GM21529 (cell line): ENCODE measurements around the gene HUS1.
"Not testable (repeated sequence)": the region's sequence is repeated elsewhere in the genome, so short reads cannot be mapped to it uniquely, and the experiment has no call there.

Experiments
- ATAC-seq: cut with Tn5 transposase; IDR thresholded peaks from one replicate; pipeline ENCODE4 v1.9.1; 2021; ENCODE audit not compliant: unreplicated experiment

HUS1 gene

DNA sequence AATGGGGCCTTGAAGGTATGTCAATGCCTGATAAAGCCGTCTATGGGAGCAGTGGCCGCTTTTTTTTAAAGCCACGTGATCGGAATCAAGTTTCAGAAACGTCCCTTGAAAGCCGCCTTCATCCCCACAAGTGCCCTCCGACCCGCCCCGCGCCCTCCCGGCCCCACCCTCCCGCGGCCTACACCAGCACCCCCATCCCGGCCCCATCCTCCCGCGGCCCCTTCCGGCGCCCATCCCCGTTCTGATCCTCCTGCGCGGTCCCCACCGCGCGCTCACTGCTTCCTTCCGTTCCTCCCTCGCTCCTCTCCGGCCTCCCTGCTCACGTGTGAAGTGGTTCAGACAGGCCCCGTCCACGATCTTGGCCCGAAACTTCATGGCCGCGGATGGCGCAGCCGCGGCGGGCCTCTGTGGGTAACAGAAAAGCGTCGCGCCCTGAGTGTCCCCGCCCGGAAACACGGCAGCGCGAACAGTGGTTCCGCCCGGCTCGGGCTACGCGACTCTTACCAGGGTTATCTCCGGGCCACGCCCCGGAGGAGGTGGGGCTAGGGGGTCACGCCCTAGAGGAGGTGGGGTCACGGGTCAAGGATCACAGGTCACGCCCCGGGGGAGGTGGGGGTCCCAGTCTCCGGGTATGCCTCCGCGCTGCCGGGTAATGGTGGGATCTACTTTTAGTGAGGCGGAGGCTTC lies at the start of gene HUS1:
Gene HUS1 (minus strand): TSS at position 471 of the 687 bp plus-strand sequence. CDS start 96 bp downstream, at position 375.
- peak; percentile 99 for ATAC-seq

DNA sequence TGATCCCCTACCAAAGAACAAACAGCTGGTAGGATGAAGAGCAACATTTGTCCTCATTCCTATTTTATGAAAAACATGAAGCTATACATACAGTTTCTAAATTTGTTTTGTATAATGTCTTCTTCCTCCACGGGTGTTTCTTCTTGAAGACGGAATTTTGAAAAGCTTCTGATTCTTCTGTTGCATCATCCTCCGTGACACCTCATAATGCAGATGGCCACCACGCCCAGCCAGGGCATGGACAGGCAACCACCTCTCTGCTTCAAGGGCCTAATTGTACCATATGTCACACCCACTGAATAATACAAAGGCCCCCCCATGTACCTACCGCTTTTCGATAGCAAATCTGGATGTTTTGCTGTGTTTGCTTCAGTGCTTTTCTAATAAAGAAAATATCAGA lies 49.5 kb upstream of the HUS1 start, which contains the start of gene SUN3:
Gene SUN3 (minus strand): TSS at position 170 of the 400 bp plus-strand sequence. CDS start 169 bp downstream, at position 1.
- no peak for ATAC-seq

DNA sequence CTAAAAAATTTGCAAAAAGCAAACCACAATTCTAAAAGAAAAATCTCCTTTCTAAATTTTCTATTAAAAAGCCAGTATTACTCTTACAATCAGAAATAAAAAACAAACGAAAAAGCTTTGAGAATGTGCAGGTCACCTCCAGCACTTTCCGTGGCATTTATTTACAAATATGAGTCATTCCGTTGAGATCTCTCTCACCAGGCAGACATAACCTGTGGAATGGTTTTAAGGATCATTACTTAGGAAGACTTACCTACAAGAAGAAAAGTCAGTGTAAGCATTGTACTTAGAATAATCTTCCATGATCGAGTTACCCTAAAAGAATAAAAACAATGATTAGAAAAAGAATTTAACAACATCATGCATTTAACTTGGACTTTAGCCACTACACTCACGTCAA lies 46.2 kb upstream of the HUS1 start:
- no peak for ATAC-seq

DNA sequence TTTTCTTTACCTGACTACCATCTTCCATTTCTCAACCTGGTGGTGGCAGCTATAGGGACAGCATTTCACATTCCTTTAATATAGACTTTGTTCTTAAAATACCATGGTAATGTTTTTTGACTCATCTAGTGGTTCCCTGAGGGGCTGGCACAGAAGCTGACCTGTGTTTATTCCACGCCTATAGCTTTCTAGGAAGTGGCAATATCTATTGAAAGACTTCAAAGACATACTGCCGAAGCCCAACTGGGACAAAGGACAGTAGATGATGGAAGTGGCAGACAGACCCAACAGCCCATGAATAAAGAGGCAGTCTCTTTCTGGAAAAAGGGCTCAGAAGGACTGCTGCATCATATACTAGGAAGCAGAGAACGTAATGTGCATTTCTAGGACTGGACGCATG lies 38.3 kb upstream of the HUS1 start:
- no peak for ATAC-seq

DNA sequence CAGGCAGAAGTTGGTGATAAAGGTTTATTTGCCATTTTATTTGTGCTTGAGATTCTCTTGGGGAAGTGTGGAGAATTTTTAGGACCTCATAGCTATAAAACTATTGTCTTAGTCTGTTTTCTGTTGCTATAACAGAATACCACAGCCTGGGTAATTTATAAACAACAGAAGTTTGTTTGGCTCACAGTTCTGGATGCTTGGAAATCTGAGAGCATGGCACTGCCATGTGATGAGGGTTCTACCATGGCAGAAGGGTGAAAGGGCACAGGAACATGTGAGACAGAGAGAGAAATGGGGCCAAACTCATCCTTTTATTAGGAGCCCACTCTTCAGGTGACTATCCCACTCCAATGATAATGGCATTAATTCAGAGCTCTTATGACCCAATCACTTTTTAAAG lies 37.2 kb upstream of the HUS1 start:
- no peak for ATAC-seq

DNA sequence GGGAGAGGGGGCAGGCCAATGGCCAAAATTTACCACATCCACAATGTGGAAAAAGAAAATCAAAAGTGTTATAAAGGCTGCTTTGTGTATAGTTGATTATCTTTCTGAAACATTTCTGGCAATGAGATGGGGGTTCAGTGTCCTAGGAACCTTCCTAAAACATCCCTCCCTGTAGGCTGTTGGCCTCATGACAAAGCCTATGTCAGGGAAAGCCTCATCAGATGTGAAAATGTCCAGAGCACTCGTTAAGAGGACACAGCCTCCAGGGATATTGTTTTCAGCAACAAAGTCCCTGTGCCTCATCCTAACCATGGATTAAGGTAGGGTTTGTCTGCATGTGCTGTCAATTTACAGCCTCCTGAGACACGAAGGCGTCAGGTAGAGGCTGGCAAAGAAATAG lies 32.5 kb upstream of the HUS1 start:
- ATAC-seq = no peak

DNA sequence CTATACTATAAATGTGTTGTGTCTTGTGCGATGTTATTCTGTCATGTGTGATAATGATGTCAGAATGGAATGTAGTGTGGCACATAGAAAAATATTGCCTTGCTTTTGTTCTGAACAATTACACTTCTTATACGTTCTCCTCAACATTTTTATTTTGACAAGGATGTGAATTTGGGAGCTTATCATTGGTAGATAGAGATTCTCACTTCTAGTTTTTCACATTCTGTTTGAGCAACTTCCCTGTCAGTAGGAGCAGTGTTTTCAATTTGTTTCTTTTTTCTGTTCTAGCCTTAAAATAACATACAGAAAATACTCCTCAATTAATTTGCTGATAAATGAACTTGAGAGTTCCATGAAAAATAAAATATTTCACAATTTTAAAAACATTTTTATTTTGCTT lies 31.9 kb upstream of the HUS1 start:
- peak; percentile 43 for ATAC-seq

DNA sequence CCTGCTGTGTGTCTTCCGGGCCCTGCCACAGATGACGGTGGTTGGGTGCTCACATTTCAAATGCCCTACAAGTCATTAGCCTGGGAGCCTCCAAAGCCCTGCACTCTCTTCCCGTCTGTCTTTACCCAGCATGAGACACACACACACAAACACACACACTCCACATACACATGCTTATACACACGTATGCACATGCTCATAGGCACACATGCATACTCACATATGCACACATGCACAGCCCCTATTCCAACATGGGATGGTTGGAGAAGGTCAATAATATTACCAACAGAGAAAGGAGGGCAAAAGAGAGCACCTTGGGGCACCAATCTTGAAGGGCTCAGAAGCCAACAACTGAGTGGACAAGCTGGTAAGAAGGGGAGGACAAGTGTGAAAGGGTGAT lies 30.5 kb upstream of the HUS1 start:
- ATAC-seq = no peak

DNA sequence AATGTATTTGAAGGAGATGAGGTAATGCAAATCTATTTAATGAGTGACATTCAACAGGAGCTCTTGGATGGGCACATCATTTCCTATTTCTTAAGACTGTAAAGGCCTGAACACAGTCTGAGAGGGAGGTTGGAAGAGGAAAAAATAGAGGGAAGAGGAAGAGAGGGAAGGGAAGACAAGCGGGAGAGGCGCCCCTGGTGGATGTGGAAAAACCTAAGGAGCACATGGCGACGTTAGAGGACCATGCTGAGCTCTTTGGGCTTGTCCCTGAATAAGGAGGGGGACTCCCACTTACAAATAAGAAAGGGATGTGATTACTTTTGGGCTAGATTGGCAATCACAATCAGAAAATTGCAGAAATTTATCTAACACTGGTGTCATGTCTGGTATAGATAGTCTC lies 29.8 kb upstream of the HUS1 start:
- no peak for ATAC-seq

DNA sequence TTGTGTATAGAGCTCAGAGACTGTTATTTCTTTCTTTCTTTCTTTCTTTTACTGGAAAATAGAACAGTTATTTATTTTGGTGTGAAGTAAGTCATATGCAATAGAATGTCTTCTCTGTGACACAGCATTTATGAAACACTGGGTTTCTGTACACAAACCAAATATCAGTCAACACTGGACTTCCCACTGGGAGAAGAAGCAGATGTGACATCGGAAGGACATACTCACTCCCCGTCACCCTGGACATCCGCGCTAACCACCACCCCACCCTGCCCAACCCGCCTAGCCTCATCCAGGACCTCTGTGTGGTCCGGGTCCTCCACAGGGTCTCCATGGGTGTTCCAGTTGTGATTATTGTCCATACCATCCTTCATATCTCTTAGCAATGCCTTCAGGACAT lies 27.5 kb upstream of the HUS1 start:
- ATAC-seq = no peak

DNA sequence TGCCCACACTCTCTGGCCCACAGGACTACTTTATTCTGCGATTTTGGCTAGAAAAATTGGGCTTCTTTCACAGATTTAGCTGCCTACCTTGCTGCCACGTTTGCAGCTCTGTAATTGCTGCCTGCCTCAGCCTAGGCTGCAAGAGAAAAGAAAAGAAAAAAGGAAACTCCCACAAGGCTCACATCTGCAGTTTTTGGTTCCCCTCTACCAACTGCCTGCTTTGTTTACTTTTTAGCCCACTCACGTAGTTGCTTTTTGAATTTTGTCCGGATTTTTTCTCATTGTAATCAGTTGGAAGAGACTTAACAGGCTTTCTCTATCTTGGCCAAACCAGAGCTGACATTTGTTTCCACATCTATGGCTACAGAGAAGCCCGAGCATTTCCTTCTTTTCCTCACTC lies 25.2 kb upstream of the HUS1 start:
- peak; percentile 85 for ATAC-seq

DNA sequence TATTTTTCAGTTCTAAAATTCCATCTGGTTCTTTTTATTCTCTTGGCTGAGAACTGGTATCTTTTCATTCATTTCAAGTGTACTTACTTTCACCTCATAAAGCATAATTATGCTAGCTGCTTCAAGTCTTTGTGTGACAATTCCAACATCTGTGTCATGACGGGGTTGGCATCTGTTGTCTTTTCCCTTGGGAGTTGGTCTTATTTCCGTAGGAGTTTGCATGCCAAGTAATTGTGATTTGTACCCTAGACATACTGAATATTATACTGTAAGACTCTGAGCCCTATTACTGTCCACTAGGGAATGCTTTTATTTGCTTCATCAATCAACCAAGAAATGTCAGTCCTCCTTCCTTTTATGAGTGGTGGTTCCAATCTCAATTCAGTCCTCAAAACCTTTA lies 24.6 kb upstream of the HUS1 start:
- ATAC-seq = no peak

DNA sequence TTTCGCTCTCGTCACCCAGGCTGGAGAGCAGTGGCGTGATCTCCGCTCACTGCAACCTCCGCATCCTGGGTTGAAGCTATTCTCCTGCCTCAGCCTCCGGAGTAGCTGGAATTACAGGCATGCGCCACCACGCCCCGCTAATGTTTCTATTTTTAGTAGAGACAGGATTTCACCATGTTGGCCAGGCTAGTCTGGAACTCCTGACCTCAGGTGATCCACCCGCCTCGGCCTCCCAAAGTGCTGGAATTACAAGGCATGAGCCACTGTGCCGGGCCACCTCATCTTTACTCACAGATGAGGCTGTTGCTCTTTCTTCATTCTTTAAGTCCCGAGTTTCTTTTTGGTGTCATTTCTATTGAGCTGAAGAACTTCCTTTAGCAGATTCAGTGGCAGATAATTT lies 20.7 kb upstream of the HUS1 start:
- ATAC-seq = not testable (repeated sequence)

DNA sequence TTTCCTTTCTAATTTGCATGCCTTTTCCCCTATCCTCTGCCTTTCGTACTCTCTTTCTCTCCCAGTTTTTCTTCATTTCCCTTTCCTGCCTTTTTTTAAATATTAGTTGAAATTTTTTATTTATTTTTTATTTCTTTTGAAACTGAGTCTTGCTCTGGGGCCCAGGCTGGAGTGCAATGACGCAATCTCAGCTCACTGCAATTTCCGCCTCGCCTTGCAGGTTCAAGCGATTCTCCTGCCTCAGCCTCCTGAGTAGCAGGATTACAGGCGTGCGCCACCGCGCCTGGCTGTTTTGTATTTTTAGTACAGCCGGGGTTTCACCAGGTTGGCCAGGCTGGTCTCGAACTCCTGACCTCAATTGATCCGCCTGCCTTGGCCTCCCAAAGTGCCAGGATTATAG lies 20.0 kb upstream of the HUS1 start:
- no peak for ATAC-seq

DNA sequence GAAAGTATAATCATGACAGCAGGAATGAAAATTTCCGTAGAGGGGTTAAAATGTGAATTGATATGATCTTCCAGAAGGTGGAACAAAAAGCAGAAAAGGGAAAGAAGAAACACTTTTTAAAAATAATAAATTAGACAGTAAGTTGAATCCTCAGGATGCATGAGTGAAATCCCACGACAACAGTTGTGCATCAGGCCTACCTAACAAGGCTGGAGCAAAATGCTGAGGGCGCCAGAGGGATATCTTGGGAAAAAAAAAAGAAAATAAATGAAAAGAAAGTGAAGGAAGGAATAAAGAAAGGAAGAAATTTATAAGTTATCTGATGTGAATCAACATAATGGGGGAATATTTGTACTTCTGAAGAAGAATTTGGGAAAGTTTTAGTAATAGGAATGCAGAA lies 13.0 kb upstream of the HUS1 start:
- no peak for ATAC-seq

DNA sequence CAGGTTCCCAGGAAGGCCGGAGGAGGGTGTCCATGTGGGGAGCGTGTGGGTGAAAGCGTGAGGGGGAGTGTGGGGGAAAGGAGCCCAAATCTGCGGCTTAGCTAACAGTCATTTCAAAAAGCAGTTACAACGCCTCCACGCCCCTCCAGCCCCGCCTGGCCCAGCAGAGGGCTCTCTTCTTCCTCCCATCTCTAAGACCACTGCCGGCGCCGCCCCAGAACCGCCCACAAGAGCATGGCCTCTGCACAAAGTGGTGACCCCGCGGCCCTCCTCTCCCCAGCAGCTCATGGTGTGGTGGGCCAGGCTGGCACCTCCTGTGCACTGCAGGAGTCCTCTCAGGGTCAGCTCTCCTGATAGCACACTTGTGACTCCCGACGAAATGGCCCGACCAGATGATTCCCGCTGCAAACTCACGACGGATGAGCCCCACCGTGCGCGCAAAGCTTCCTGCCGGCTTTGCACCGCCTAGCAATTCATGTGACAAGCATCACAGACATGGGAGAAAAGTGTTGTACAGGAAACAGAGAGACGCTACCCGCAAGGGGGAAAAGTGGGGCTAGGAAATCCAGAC lies 12.4 kb upstream of the HUS1 start:
- peak; percentile 99 for ATAC-seq

DNA sequence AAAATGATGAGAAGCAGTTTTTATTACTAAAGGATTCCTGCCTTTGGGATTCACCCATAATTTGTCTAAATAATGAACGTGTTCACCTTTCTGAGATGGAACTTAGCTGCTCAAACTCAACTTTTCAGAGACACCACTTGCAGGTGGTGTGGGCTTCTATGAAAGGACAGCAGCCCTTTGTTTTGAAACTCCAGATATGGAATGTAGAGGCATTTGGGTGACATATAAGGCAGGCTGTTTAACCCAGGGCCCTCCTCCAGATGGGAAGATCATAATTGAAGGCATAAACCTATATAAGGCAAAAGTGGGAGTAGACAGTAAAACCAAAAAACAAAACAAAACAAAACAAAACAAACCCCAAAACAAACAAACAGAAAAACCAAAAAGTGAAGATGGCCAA lies 11.9 kb upstream of the HUS1 start:
- ATAC-seq = no peak

DNA sequence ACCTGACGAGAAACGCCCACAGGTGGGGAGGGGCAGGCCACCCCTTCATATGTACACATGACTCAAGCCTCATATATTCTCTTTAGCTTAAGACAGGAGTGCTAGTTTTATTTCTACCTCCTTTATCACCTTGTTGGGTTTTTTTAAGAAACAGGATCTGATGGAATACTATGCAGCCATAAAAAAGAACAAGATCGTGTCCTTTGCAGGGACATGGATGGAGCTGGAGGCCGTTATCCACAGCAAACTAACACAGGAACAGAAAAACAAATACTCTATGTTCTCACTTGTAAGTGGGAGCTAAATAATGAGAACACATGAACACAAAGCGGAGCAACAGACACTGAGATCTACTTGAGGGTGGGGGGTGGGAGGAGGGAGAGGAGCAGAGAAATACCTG lies 11.2 kb upstream of the HUS1 start:
- no peak for ATAC-seq

DNA sequence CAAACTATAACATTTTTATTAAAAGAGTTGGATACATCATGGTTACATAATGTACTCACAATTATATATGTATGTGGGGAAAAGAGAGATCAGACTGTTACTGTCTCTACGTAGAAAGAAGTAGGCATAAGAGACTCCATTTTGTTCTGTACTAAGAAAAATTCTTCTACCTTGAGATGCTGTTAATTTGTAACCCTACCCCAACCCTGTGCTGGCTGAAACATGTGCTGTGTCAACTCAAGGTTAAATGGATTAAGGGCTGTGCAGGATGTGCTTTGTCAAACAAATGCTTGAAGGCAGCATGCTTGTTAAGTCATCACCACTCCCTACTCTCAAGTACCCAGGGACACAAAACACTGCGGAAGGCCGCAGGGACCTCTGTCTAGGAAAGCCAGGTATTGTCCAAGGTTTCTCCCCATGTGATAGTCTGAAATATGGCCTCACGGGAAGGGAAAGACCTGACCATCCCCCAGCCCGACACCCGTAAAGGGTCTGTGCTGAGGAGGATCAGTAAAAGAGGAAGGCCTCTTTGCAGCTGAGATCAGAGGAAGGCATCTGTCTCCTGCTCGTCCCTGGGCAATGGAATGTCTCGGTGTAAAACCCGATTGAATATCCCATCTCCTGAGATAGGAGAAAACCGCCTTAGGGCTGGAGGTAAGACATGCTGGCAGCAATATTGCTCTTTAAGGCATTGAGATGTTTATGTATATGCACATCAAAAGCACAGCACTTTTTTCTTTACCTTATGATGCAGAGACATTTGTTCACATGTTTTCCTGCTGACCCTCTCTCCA lies 10.4 kb upstream of the HUS1 start:
- not testable (repeated sequence) for ATAC-seq

DNA sequence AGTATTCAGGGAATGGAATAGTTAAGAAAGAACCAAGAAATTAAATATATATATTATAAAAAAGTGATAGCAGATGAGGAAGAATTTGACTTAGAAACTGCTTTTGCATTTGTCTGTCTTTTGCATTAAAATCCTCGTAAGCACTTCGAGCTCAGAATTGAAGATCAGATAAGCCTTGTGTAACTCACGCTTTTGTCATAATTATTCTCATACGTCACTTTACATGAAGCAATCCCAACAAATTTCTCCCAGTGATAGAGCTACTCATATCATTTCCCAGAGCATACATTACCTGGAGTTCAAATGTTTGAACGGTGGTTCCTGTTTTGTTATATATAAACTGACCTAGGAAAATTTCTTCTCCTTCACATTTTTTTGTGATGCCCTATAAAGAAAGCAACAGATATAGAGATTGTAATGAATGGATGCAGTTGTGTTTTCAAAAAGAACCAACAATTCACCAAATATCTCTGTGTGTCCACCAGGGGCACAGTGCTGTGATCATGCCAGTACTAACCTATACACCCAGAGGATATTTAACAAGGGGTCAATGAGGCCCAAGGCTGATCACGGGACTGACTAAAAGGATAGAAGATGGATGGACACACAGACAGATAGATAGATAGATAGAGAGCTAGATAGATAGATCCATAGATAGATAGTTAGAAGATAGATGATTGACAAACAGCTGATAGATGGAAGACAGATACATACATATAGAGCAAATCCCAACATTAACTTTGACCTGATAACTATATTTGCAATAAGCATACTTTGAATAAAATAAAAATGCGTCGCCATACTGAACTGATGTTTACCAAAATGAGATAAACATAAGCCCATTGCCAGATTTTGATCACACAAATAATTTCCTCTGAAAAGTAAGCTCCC lies 9.3 kb upstream of the HUS1 start:
- ATAC-seq = no peak

DNA sequence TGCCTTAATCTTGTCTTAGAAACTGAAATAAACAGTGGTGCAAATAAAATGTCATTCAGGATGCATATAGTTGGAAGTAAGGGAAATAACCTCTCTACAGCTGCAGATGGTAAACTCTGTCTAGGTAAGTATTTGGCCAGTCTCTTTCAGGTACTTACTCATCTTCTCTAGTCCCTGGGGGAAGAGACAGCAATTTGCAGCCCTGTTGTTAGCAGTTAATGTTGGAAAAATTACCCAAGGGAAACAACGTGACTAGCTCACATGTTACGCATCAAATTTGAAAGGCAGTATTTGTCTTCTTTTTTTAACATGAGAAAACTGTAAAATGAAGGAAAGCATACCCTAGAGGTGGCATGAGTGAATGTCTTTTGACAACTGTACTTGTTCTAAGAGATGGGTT lies 3.2 kb upstream of the HUS1 start:
- ATAC-seq = no peak
